ENCODE measurements around the gene ACTG1.

ACTG1 gene

GRCh38 chr17:81511554-81511803 lies 1.1 kb downstream of the ACTG1 start:
- H3K4me1 ChIP-seq, result peaks cover 0 to 32% (median 13%) of the 10 kb centered on the region in 4 donors
- peaks cover 43 to 48% (median 46%) of the 10 kb centered on the region in 3 donors for H3K36me3 ChIP-seq
- peak overlapping the region; percentile 95 to 100 for H3K27ac ChIP-seq
- peak overlapping the region; percentile 92 to 99 for H3K4me3 ChIP-seq
- intact Hi-C loops (cut with DNase I; ENCODE audit: low total_unique reads), result loop anchor here (2.0 kb wide), 1 partner anchor 111 kb away; no protein-coding TSS in a partner anchor
- DNase-seq, result no peak
- TF ChIP-seq CTCF (IDR thresholded peaks at IDR 0.05), result no peak
- H3K9me3 ChIP-seq, result no peaks in the 10 kb centered on the region
- no peaks in the 10 kb centered on the region for H3K27me3 ChIP-seq

- Histone ChIP-seq H3K9me3 (no peaks in the 10 kb centered on the region), H3K4me1 (peaks cover 0 to 27% (median 10%) of the 10 kb centered on the region in 4 donors), H3K27ac (peak overlapping the region; percentile 95 to 100), H3K27me3 (no peaks in the 10 kb centered on the region), H3K36me3 (peaks cover 43 to 48% (median 46%) of the 10 kb centered on the region in 3 donors), H3K4me3 (peak overlapping the region; percentile 92 to 99)
- intact Hi-C loops (cut with DNase I; ENCODE audit: low total_unique reads), result loop anchor here (2.0 kb wide), 1 partner anchor 110 kb away; no protein-coding TSS in a partner anchor
- peak in 1 of 2 donors; percentile 70 for DNase-seq
- TF ChIP-seq CTCF (IDR thresholded peaks at IDR 0.05), result no peak
Observed at GRCh38 chr17:81510785-81511553, 1.6 kb downstream of the ACTG1 start.

GRCh38 chr17:81509972-81510784 lies 2.4 kb downstream of the ACTG1 start:
- peak overlapping the region; percentile 95 to 100 for H3K27ac ChIP-seq
- peaks cover 43 to 48% (median 46%) of the 10 kb centered on the region in 3 donors for H3K36me3 ChIP-seq
- peak overlapping the region; percentile 92 to 99 for H3K4me3 ChIP-seq
- no peak for TF ChIP-seq CTCF (IDR thresholded peaks at IDR 0.05)
- no peaks in the 10 kb centered on the region for H3K27me3 ChIP-seq
- H3K4me1 ChIP-seq, result peaks cover 0 to 21% (median 8%) of the 10 kb centered on the region in 4 donors
- no peak for DNase-seq
- intact Hi-C loops (cut with DNase I; ENCODE audit: low total_unique reads), result loop anchor here (2.0 kb wide), 1 partner anchor 109 kb away; no protein-coding TSS in a partner anchor
- no peaks in the 10 kb centered on the region for H3K9me3 ChIP-seq

- intact Hi-C loops (cut with DNase I; ENCODE audit: low total_unique reads), result no loop called here
- H3K9me3 ChIP-seq, result no peaks in the 10 kb centered on the region
- H3K4me3 ChIP-seq, result peak overlapping the region; percentile 92 to 99
- no peak for TF ChIP-seq CTCF (IDR thresholded peaks at IDR 0.05)
- no peak for DNase-seq
- H3K36me3 ChIP-seq, result peaks cover 43 to 48% (median 46%) of the 10 kb centered on the region in 3 donors
- H3K27me3 ChIP-seq, result no peaks in the 10 kb centered on the region
- peaks cover 0 to 21% (median 8%) of the 10 kb centered on the region in 4 donors for H3K4me1 ChIP-seq
- peak overlapping the region; percentile 95 to 100 for H3K27ac ChIP-seq
Observed at GRCh38 chr17:81509207-81509971, 3.2 kb downstream of the ACTG1 start.

GRCh38 chr17:81508639-81509206 lies 3.9 kb downstream of the ACTG1 start:
- H3K27ac ChIP-seq, result peak overlapping the region; percentile 95 to 100
- no peak for TF ChIP-seq CTCF (IDR thresholded peaks at IDR 0.05)
- DNase-seq, result no peak

More at GRCh38 chr17:81508639-81509206, 3.9 kb downstream of the ACTG1 start:
- Histone ChIP-seq H3K4me3 (peak overlapping the region; percentile 92 to 99), H3K36me3 (peaks cover 43 to 48% (median 46%) of the 10 kb centered on the region in 3 donors), H3K9me3 (no peaks in the 10 kb centered on the region), H3K4me1 (peaks cover 0 to 19% (median 8%) of the 10 kb centered on the region in 4 donors), H3K27me3 (no peaks in the 10 kb centered on the region)
- intact Hi-C loops (cut with DNase I; ENCODE audit: low total_unique reads), result no loop called here

All from tibial artery (tissue), 4 donors.